ENCODE data around the gene LGR4. TPM values are rescaled to one million over a fixed set of nuclear protein-coding genes. Genes with fewer than 3 reads are reported as not detected.

LGR4 gene
- total RNA-seq, 1 donor from 2014 or later: 51.5 TPM

DNA sequence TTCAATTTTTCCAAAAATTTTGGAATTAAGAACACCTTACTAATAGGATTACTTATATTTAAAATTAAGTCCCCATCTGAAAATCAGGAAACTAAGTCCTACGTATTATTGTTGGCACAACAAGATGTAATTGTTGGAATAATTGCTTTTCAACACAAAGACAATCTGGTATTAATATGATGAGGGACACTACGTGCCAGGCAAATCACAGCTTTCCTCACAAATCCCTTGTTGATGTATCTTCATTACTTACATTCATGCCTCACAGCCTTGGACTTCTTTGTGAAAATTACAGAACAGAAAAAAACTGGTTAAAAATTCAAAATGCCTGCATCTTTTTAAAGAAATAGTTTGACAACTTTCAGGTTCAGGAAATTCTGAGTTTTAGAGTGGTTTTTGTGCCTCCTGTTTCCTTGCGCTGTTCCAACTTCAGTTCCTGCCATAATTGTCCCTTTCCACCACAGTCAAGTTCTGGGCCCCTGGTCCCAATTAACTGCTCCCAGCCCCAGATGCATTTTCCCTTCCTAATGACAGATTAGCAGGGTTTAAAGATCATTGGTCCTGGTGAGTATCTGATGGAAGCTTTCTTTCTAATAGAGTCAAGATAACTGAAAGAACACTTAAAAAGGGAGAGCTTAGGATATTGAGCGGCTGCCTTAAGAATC lies 86.3 kb downstream of the LGR4 start:
- no peaks in the 10 kb centered on the region for H3K9me3 Mint-ChIP-seq
- TF ChIP-seq, protein P1, sequence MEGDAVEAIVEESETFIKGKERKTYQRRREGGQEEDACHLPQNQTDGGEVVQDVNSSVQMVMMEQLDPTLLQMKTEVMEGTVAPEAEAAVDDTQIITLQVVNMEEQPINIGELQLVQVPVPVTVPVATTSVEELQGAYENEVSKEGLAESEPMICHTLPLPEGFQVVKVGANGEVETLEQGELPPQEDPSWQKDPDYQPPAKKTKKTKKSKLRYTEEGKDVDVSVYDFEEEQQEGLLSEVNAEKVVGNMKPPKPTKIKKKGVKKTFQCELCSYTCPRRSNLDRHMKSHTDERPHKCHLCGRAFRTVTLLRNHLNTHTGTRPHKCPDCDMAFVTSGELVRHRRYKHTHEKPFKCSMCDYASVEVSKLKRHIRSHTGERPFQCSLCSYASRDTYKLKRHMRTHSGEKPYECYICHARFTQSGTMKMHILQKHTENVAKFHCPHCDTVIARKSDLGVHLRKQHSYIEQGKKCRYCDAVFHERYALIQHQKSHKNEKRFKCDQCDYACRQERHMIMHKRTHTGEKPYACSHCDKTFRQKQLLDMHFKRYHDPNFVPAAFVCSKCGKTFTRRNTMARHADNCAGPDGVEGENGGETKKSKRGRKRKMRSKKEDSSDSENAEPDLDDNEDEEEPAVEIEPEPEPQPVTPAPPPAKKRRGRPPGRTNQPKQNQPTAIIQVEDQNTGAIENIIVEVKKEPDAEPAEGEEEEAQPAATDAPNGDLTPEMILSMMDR (conservative IDR thresholded peaks at IDR 0.05): no peak
- H3K4me3 Mint-ChIP-seq: no peak overlapping the region
- no peak overlapping the region for H3K27ac Mint-ChIP-seq (ENCODE audit: unreplicated experiment)
- peaks cover 14% of the 10 kb centered on the region for H3K36me3 Mint-ChIP-seq (ENCODE audit: low read depth)
- DNase-seq (ENCODE audit: low read depth, low spot score): no peak
- no peaks in the 10 kb centered on the region for H3K27me3 Mint-ChIP-seq (ENCODE audit: low read depth)
- H3K4me1 Mint-ChIP-seq: peaks cover 41% of the 10 kb centered on the region

DNA sequence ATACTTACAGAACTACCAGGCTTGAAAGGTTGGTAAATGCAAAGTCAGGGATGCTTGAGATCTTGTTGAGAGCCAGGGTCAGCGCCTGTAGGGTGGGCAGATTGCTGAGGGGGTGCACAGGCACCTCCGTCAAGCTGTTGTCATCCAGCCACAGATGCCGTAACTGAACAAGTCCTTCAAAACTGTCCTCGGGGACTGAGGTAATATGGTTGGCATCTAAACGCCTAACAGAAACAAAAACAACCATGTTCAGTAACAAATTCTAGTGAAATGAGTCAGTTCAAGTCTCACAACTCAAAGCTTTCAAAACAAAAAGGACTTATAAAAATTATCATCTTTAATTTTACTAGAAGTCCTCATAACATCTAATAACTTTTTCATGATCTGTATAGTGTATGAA lies 87.3 kb downstream of the LGR4 start:
- Mint-ChIP-seq H3K27me3 (ENCODE audit: low read depth) (no peaks in the 10 kb centered on the region), H3K27ac (ENCODE audit: unreplicated experiment) (no peak overlapping the region), H3K9me3 (no peaks in the 10 kb centered on the region), H3K4me1 (peaks cover 31% of the 10 kb centered on the region), H3K36me3 (ENCODE audit: low read depth) (peaks cover 16% of the 10 kb centered on the region), H3K4me3 (no peak overlapping the region)
- DNase-seq (ENCODE audit: low read depth, low spot score): no peak
- TF ChIP-seq, protein P1 (conservative IDR thresholded peaks at IDR 0.05): no peak

DNA sequence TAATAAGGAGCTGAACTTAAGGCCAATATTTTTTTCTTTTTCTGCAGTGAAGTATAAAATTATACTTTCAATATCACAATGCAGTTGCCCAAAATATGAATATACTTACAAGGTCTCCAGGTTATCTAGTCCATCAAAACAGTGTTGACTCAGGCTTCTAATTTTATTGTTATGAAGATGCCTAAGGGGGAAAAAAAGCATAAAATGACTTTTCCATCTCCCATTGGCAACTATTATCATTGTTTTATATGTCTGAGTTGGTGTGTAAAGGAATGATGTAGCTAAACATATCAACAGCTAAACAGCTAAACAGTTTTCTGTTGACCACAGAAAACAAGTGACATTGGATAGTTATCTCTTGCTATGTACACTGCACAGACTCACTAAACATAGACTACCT lies 88.4 kb downstream of the LGR4 start:
- peaks cover 19% of the 10 kb centered on the region for H3K36me3 Mint-ChIP-seq (ENCODE audit: low read depth)
- TF ChIP-seq, protein P1 (conservative IDR thresholded peaks at IDR 0.05): no peak
- no peak for DNase-seq (ENCODE audit: low read depth, low spot score)
- no peak overlapping the region for H3K4me3 Mint-ChIP-seq
- H3K4me1 Mint-ChIP-seq: peaks cover 21% of the 10 kb centered on the region
- H3K27me3 Mint-ChIP-seq (ENCODE audit: low read depth): no peaks in the 10 kb centered on the region
- H3K27ac Mint-ChIP-seq (ENCODE audit: unreplicated experiment): no peak overlapping the region
- H3K9me3 Mint-ChIP-seq: no peaks in the 10 kb centered on the region

DNA sequence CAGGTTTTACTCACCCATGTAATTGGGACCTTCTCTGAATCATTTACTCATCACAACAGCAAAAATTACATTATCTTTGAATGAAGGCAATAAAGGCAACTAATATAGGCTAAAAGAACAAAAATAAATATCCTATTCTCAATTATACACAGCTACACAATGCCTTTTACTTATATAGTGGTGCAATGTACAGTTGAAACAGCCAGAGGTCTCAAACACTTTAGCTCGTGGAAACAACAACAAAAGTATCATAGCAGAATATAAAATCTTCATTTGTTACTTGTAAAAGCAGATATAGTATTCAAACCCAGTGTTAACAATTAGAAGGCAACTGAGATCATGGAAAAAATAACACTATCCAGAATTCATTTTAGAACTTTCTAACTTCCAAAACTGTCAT lies 88.9 kb downstream of the LGR4 start:
- peaks cover 16% of the 10 kb centered on the region for H3K4me1 Mint-ChIP-seq
- no peaks in the 10 kb centered on the region for H3K27me3 Mint-ChIP-seq (ENCODE audit: low read depth)
- no peak overlapping the region for H3K4me3 Mint-ChIP-seq
- peaks cover 19% of the 10 kb centered on the region for H3K36me3 Mint-ChIP-seq (ENCODE audit: low read depth)
- H3K9me3 Mint-ChIP-seq: no peaks in the 10 kb centered on the region
- TF ChIP-seq, protein P1 (conservative IDR thresholded peaks at IDR 0.05): no peak
- DNase-seq (ENCODE audit: low read depth, low spot score): no peak
- H3K27ac Mint-ChIP-seq (ENCODE audit: unreplicated experiment): no peak overlapping the region

DNA sequence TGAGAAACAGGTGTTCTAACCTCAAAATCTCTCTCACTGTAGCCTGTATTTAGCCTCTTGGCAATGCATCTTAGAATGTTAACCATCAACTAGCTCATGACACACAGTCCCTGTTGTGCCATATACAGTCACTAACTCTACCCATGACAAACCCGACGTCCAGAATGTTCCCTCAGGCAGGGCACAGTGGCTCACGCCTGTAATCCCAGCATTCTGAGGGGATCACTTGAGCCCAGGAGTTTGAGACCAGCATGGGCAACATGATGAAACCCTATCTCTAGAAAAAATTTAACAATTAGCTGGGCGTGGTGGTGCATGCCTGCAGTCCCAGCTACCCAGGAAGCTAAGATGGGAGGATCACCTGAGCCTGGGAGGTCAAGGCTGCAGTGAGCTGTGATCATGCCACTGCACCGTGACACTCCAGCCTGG lies 91.3 kb downstream of the LGR4 start:
- Mint-ChIP-seq H3K27ac (ENCODE audit: unreplicated experiment) (no peak overlapping the region), H3K4me3 (no peak overlapping the region), H3K9me3 (no peaks in the 10 kb centered on the region), H3K27me3 (ENCODE audit: low read depth) (no peaks in the 10 kb centered on the region), H3K4me1 (peaks cover under 1% of the 10 kb centered on the region), H3K36me3 (ENCODE audit: low read depth) (peaks cover 17% of the 10 kb centered on the region)
- TF ChIP-seq, protein P1 (conservative IDR thresholded peaks at IDR 0.05): no peak
- DNase-seq (ENCODE audit: low read depth, low spot score): no peak
